HepG2 (cell line): Measurements from ENCODE around the gene COL8A2. TPM values are rescaled to one million over a fixed set of nuclear protein-coding genes. Genes with fewer than 3 reads are reported as not detected.

Experiments used
- CBX1 ChIP-seq: IDR thresholded peaks from one replicate; pipeline ENCODE4 v1.6.1; 2016; ENCODE audit warnings: antibody characterized with exemption, low read depth
- GFI1 ChIP-seq: sonication (generic); formaldehyde crosslinking; IDR thresholded peaks from 2 replicates; pipeline ENCODE4 v1.5.0; 2020; ENCODE audit warnings: missing genetic modification reagents, mild to moderate bottlenecking, borderline replicate concordance
- HDAC1 ChIP-seq: sonication (generic); formaldehyde crosslinking; IDR thresholded peaks from 2 replicates; pipeline ENCODE4 v1.5.1; 2020; ENCODE audit warnings: mild to moderate bottlenecking, missing genetic modification reagents
- IRF2 ChIP-seq: IDR thresholded peaks from 2 replicates; pipeline ENCODE4 v1.6.1; 2018; ENCODE audit warnings: missing genetic modification reagents, missing compliant biosample characterization
- KDM2A ChIP-seq: sonication (generic); formaldehyde crosslinking; IDR thresholded peaks from 2 replicates; pipeline ENCODE4 v1.4.0; 2020; ENCODE audit warnings: low read depth, missing genetic modification reagents, borderline replicate concordance
- MED1 ChIP-seq: sonication (generic); formaldehyde crosslinking; IDR thresholded peaks from 2 replicates; pipeline ENCODE4 v1.4.0; 2020; ENCODE audit warnings: missing genetic modification reagents
- NKX3-1 ChIP-seq: sonication (generic); formaldehyde crosslinking; IDR thresholded peaks from 2 replicates; pipeline ENCODE4 v1.5.0; 2020; ENCODE audit warnings: missing genetic modification reagents
- NPAS2 ChIP-seq: sonication (generic); formaldehyde crosslinking; IDR thresholded peaks from 2 replicates; pipeline ENCODE4 v1.8.0; 2022; ENCODE audit warnings: mild to moderate bottlenecking, missing genetic modification reagents, borderline replicate concordance
- RAD21 ChIP-seq: fragments of 450-650 bp; formaldehyde crosslinking; IDR thresholded peaks from 2 replicates; pipeline ENCODE4 v1.5.0; 2020; ENCODE audit warnings: mild to moderate bottlenecking
- SAP130 ChIP-seq: IDR thresholded peaks from 2 replicates; pipeline ENCODE4 v1.6.1; 2016; ENCODE audit warnings: low read depth
- SNAPC2 ChIP-seq: sonication (generic); formaldehyde crosslinking; IDR thresholded peaks from 2 replicates; pipeline ENCODE4 v1.8.1; 2022; ENCODE audit warnings: mild to moderate bottlenecking, missing genetic modification reagents
- SRSF4 ChIP-seq: fragments of 200-400 bp; formaldehyde crosslinking; IDR thresholded peaks from one replicate; pipeline ENCODE4 v1.6.1; 2018; ENCODE audit warnings: mild to moderate bottlenecking, low read depth, low read length, moderate library complexity; ENCODE audit not compliant: poor library complexity, severe bottlenecking
- SYNCRIP ChIP-seq: fragments of 200-400 bp; formaldehyde crosslinking; IDR thresholded peaks from 2 replicates; pipeline ENCODE4 v1.6.1; 2018; ENCODE audit warnings: mild to moderate bottlenecking, low read depth, low read length; ENCODE audit not compliant: insufficient read depth
- TBX2 ChIP-seq: sonication (generic); formaldehyde crosslinking; IDR thresholded peaks from 2 replicates; pipeline ENCODE4 v1.5.0; 2020; ENCODE audit warnings: missing genetic modification reagents, mild to moderate bottlenecking, borderline replicate concordance
- XRCC5 ChIP-seq: fragments of 200-400 bp; formaldehyde crosslinking; optimal IDR thresholded peaks from 2 replicates; pipeline ENCODE3; 2017; ENCODE audit warnings: mild to moderate bottlenecking, low read length
- ZBTB20 ChIP-seq: sonication (generic); formaldehyde crosslinking; IDR thresholded peaks from 2 replicates; pipeline ENCODE4 v1.8.1; 2023; ENCODE audit warnings: missing genetic modification reagents, low read depth, mild to moderate bottlenecking, borderline replicate concordance
- ZBTB21 ChIP-seq: sonication (generic); formaldehyde crosslinking; IDR thresholded peaks from 2 replicates; pipeline ENCODE4 v1.4.0; 2020; ENCODE audit warnings: missing genetic modification reagents
- ZNF33A ChIP-seq: sonication (generic); formaldehyde crosslinking; IDR thresholded peaks from 2 replicates; pipeline ENCODE4 v1.5.1; 2020; ENCODE audit warnings: missing genetic modification reagents, mild to moderate bottlenecking, moderate library complexity, borderline replicate concordance
- ZNF501 ChIP-seq: sonication (generic); formaldehyde crosslinking; IDR thresholded peaks from 2 replicates; pipeline ENCODE4 v1.5.1; 2020; ENCODE audit warnings: mild to moderate bottlenecking, moderate library complexity, missing genetic modification reagents
- ZNF556 ChIP-seq: sonication (generic); formaldehyde crosslinking; IDR thresholded peaks from 2 replicates; pipeline ENCODE4 v1.4.0; 2020; ENCODE audit warnings: mild to moderate bottlenecking, missing genetic modification reagents, borderline replicate concordance
- ZNF569 ChIP-seq: sonication (generic); formaldehyde crosslinking; IDR thresholded peaks from 2 replicates; pipeline ENCODE4 v1.5.0; 2020; ENCODE audit warnings: mild to moderate bottlenecking, missing genetic modification reagents, moderate library complexity, borderline replicate concordance
- ZNF616 ChIP-seq: sonication (generic); formaldehyde crosslinking; IDR thresholded peaks from 2 replicates; pipeline ENCODE4 v1.5.0; 2020; ENCODE audit warnings: low read depth, mild to moderate bottlenecking, missing genetic modification reagents
- ZNF720 ChIP-seq: sonication (generic); formaldehyde crosslinking; IDR thresholded peaks from 2 replicates; pipeline ENCODE4 v1.4.0; 2020; ENCODE audit warnings: missing genetic modification reagents
- ZNF766 ChIP-seq: sonication (generic); formaldehyde crosslinking; IDR thresholded peaks from 2 replicates; pipeline ENCODE4 v1.5.0; 2020; ENCODE audit warnings: missing genetic modification reagents, borderline replicate concordance
- ZNF781 ChIP-seq: sonication (generic); formaldehyde crosslinking; IDR thresholded peaks from 2 replicates; pipeline ENCODE4 v1.5.1; 2020; ENCODE audit warnings: borderline replicate concordance, mild to moderate bottlenecking, missing genetic modification reagents; ENCODE audit errors: not compliant biosample characterization
- polyA plus RNA-seq, 8 experiments: library from polyadenylated mRNA; depleted of rRNA in 3 of 8; stranded (reverse) in 7 of 8; unstranded in 1 of 8; fragments of >200 nt; fragmentation: Illumina TruSeq in 4 of 8; extraction: Trizol in 4 of 8; gene quantifications; 2 replicates each; pipeline versions ENCODE4 v1.2.1 to v1.2.3, GENCODE V29; 2011 to 2016; ENCODE audit warnings: low read depth in 4 of 8, missing spikeins in 1 of 8, mixed read lengths in 1 of 8; ENCODE audit not compliant: insufficient read depth in 1 of 8
- total RNA-seq, 5 experiments: library from RNA; depleted of rRNA; stranded (reverse); fragments of >200 nt; fragmentation: Illumina TruSeq; extraction: Trizol; gene quantifications; 2 replicates each; pipeline ENCODE4 v1.2.3, GENCODE V29; 2016; ENCODE audit warnings: low read depth in 1 of 5
- TF ChIP-seq, protein P1 (sequence below): IDR thresholded peaks from 2 replicates; pipeline ENCODE4 v1.6.1; 2016
- TF ChIP-seq, protein P2 (sequence below): sonication (generic); formaldehyde crosslinking; IDR thresholded peaks from 2 replicates; pipeline ENCODE4 v1.5.0; 2020; ENCODE audit warnings: missing genetic modification reagents
- TF ChIP-seq, protein P3 (sequence below): sonication (generic); formaldehyde crosslinking; IDR thresholded peaks from 2 replicates; pipeline ENCODE4 v1.4.0; 2020; ENCODE audit warnings: missing genetic modification reagents

Gene COL8A2
- total and polyA plus RNA-seq, 2 of the 13 experiments (the other 11 are each of a cell fraction or from before 2014, with no cell fraction given) = 0.13 to 0.24 TPM

GRCh38 chr1:36134505-36135329, 9.7 kb upstream of the COL8A2 start (continued):
- TF ChIP-seq, protein P1, sequence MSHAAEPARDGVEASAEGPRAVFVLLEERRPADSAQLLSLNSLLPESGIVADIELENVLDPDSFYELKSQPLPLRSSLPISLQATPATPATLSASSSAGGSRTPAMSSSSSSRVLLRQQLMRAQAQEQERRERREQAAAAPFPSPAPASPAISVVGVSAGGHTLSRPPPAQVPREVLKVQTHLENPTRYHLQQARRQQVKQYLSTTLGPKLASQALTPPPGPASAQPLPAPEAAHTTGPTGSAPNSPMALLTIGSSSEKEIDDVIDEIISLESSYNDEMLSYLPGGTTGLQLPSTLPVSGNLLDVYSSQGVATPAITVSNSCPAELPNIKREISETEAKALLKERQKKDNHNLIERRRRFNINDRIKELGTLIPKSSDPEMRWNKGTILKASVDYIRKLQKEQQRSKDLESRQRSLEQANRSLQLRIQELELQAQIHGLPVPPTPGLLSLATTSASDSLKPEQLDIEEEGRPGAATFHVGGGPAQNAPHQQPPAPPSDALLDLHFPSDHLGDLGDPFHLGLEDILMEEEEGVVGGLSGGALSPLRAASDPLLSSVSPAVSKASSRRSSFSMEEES (CRISPR knock-in tag) = no peak
- TF ChIP-seq ZNF33A (CRISPR knock-in tag) = no peak
- peak; percentile 22 for TF ChIP-seq ZNF781
- no peak for TF ChIP-seq ZNF720 (CRISPR knock-in tag)
- no peak for TF ChIP-seq NPAS2 (CRISPR knock-in tag)
- TF ChIP-seq ZNF616 (CRISPR knock-in tag) = no peak
- no peak for TF ChIP-seq IRF2 (CRISPR knock-in tag)
- TF ChIP-seq GFI1 (CRISPR knock-in tag) = no peak
- TF ChIP-seq NKX3-1 (CRISPR knock-in tag) = no peak
- TF ChIP-seq, protein P2, sequence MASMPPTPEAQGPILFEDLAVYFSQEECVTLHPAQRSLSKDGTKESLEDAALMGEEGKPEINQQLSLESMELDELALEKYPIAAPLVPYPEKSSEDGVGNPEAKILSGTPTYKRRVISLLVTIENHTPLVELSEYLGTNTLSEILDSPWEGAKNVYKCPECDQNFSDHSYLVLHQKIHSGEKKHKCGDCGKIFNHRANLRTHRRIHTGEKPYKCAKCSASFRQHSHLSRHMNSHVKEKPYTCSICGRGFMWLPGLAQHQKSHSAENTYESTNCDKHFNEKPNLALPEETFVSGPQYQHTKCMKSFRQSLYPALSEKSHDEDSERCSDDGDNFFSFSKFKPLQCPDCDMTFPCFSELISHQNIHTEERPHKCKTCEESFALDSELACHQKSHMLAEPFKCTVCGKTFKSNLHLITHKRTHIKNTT (CRISPR knock-in tag) = no peak
- TF ChIP-seq ZBTB20 (CRISPR knock-in tag) = no peak
- TF ChIP-seq MED1 (CRISPR knock-in tag) = no peak
- peak; percentile 38 for TF ChIP-seq XRCC5
- TF ChIP-seq SRSF4 = no peak
- peak; percentile 34; the same call in 1 of the 2 replicates for TF ChIP-seq KDM2A
- peak; percentile 67 for TF ChIP-seq ZNF501
- TF ChIP-seq HDAC1 (CRISPR knock-in tag) = no peak
- TF ChIP-seq CBX1 = no peak
- TF ChIP-seq ZNF569 (CRISPR knock-in tag) = no peak
- peak; percentile 35; the same call in 1 of the 2 replicates for TF ChIP-seq TBX2
- 0 out of 2 replicates have a peak, but pooled peaks have one; percentile 13 for TF ChIP-seq SAP130 (CRISPR knock-in tag)
- no peak for TF ChIP-seq ZBTB21 (CRISPR knock-in tag)
- no peak for TF ChIP-seq SYNCRIP
- no peak for TF ChIP-seq ZNF766
- no peak for TF ChIP-seq ZNF556 (CRISPR knock-in tag)
- TF ChIP-seq RAD21 (CRISPR knock-in tag) = peak; percentile 93
- no peak for TF ChIP-seq SNAPC2 (CRISPR knock-in tag)
- TF ChIP-seq, protein P3, sequence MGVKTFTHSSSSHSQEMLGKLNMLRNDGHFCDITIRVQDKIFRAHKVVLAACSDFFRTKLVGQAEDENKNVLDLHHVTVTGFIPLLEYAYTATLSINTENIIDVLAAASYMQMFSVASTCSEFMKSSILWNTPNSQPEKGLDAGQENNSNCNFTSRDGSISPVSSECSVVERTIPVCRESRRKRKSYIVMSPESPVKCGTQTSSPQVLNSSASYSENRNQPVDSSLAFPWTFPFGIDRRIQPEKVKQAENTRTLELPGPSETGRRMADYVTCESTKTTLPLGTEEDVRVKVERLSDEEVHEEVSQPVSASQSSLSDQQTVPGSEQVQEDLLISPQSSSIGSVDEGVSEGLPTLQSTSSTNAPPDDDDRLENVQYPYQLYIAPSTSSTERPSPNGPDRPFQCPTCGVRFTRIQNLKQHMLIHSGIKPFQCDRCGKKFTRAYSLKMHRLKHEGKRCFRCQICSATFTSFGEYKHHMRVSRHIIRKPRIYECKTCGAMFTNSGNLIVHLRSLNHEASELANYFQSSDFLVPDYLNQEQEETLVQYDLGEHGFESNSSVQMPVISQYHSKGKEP = no peak
